Measurements from ENCODE around the gene HMGCL. TPM values are rescaled to one million over a fixed set of nuclear protein-coding genes. Genes with fewer than 3 reads are reported as not detected.

Gene HMGCL
- total and polyA plus RNA-seq, 2 of the 13 experiments (the other 11 are each of a cell fraction or from before 2014, with no cell fraction given), result 21.3 to 41.4 TPM

GRCh38 chr1:23800400-23801337 is 24.6 kb downstream of the HMGCL start, which contains the start of gene GALE (continued):
- TF ChIP-seq TIGD3 (CRISPR knock-in tag; IDR thresholded peaks at IDR 0.05; ENCODE audit: borderline replicate concordance) (0 out of 2 replicates have a peak, but pooled peaks have one; percentile 69), NFIC (IDR thresholded peaks at IDR 0.05; ENCODE audit: low read length) (no peak), HMG20A (CRISPR knock-in tag; IDR thresholded peaks at IDR 0.05; ENCODE audit: borderline replicate concordance) (no peak), ZFYVE20 (CRISPR knock-in tag; IDR thresholded peaks at IDR 0.05; ENCODE audit: borderline replicate concordance, low read depth) (no peak), CEBPG (CRISPR knock-in tag; IDR thresholded peaks at IDR 0.05) (peak; percentile 19; the same call in 1 of the 2 replicates), NBN (conservative IDR thresholded peaks at IDR 0.05) (no peak), FOXO1 (CRISPR knock-in tag; IDR thresholded peaks at IDR 0.05) (no peak), ZNF572 (CRISPR knock-in tag; IDR thresholded peaks at IDR 0.05) (no peak), KLF11 (CRISPR knock-in tag; IDR thresholded peaks at IDR 0.05) (no peak), GZF1 (CRISPR knock-in tag; IDR thresholded peaks at IDR 0.05) (peak; percentile 66; the same call in 1 of the 2 replicates), ZC3H13 (CRISPR knock-in tag; IDR thresholded peaks at IDR 0.05) (0 out of 2 replicates have a peak, but pooled peaks have one; percentile 54), FIP1L1 (IDR thresholded peaks at IDR 0.05; ENCODE audit: borderline replicate concordance, insufficient read depth, low read depth, low read length) (no peak), KAT2B (IDR thresholded peaks at IDR 0.05; ENCODE audit: borderline replicate concordance, low read depth, low read length) (no peak), ZNF101 (CRISPR knock-in tag; IDR thresholded peaks at IDR 0.05; ENCODE audit: borderline replicate concordance, low read depth) (no peak), RCOR2 (CRISPR knock-in tag; IDR thresholded peaks at IDR 0.05) (no peak), HOXA9 (CRISPR knock-in tag; IDR thresholded peaks at IDR 0.05; ENCODE audit: borderline replicate concordance) (0 out of 2 replicates have a peak, but pooled peaks have one; percentile 44), MAFF (IDR thresholded peaks at IDR 0.05; ENCODE audit: low read depth, low read length) (no peak), AKAP8 (CRISPR knock-in tag; IDR thresholded peaks at IDR 0.05) (peak; percentile 94), ZNF281 (CRISPR knock-in tag; IDR thresholded peaks at IDR 0.05; ENCODE audit: borderline replicate concordance) (peak; percentile 45; the same call in 1 of the 2 replicates), PRMT3 (CRISPR knock-in tag; IDR thresholded peaks at IDR 0.05; ENCODE audit: borderline replicate concordance, low read depth) (no peak; the same call in 1 of the 2 replicates), PHF8 (CRISPR knock-in tag; IDR thresholded peaks at IDR 0.05) (peak; percentile 59; the same call in 1 of the 2 replicates), ZSCAN21 (CRISPR knock-in tag; IDR thresholded peaks at IDR 0.05; ENCODE audit: borderline replicate concordance) (no peak), CHD4 (IDR thresholded peaks at IDR 0.05; ENCODE audit: borderline replicate concordance, low read length) (no peak), ZNF552 (CRISPR knock-in tag; IDR thresholded peaks at IDR 0.05; ENCODE audit: borderline replicate concordance) (peak; percentile 4; the same call in 1 of the 2 replicates), MNT (IDR thresholded peaks at IDR 0.05) (peak; percentile 51)
